HepG2 (cell line): ENCODE measurements around the gene KIF26B. TPM values are rescaled to one million over a fixed set of nuclear protein-coding genes. Genes with fewer than 3 reads are reported as not detected.

Experiments
- ATAC-seq: fragments of 200-7000 bp; cut with Tn5 transposase; 3 replicates; pipeline ENCODE4 v1.9.1; 2020; ENCODE audit warnings: mild to moderate bottlenecking, moderate library complexity
- BruUV-seq: library from RNA; stranded (reverse); fragments of 400-500 nt; replicated peaks from 2 replicates; lab custom pipeline; 2021; lab: Mats Ljungman, UMichigan
- CTCF ChIA-PET: fragments of 300-600 bp; formaldehyde crosslinking; extraction: SDS; loops from one replicate; lab custom pipeline; 2021; ENCODE audit warnings: low total read pairs, inconsistent platforms, low intra/inter-chr PET ratio; lab: Yijun Ruan, JAX
- POLR2A ChIA-PET: fragments of 350-600 bp; sonication (Branson Sonifier 250); formaldehyde crosslinking; loops from one replicate; lab custom pipeline; 2020; ENCODE audit warnings: antibody characterized with exemption, inconsistent platforms; lab: Yijun Ruan, JAX
- DNase-seq: peaks from one replicate; pipeline ENCODE4 v3.0.0-alpha.2; 2015; ENCODE audit warnings: low spot score
- FAIRE-seq: peaks from 3 replicates; lab custom pipeline; 2011; peaks lifted over from hg19 to GRCh38; lab: Jason Lieb, UNC
- H2AFZ ChIP-seq: one replicate; pipeline ENCODE4 v1.6.1; 2011; ENCODE audit warnings: low read length, inconsistent platforms
- H3K27ac ChIP-seq: fragments of 300-600 bp; 3 replicates; pipeline ENCODE4 v1.8.0; 2011; ENCODE audit warnings: mixed run types, mild to moderate bottlenecking, mixed read lengths, low read length, inconsistent platforms; ENCODE audit not compliant: insufficient read depth; ENCODE audit errors: extremely low read length
- H3K27me3 ChIP-seq, 2 experiments: fragments of 200-600 bp in 1 of 2; 2 replicates in 1 of 2; 3 replicates in 1 of 2; pipeline versions ENCODE4 v1.6.0 to v1.8.0; 2011; ENCODE audit warnings: low read length in 2 of 2, mild to moderate bottlenecking in 2 of 2, moderate library complexity in 2 of 2, inconsistent platforms in 1 of 2; ENCODE audit not compliant: insufficient read depth in 2 of 2, control insufficient read depth in 1 of 2
- H3K36me3 ChIP-seq, 2 experiments: fragments of 200-600 bp in 1 of 2; replicated peaks in 1 of 2; 2 replicates in 1 of 2; 3 replicates in 1 of 2; pipeline versions ENCODE4 v1.5.1 to v1.8.0; 2011; ENCODE audit warnings: low read length in 2 of 2, inconsistent platforms in 1 of 2; ENCODE audit not compliant: insufficient read depth in 2 of 2, control insufficient read depth in 1 of 2
- H3K4me1 ChIP-seq: 2 replicates; pipeline ENCODE4 v1.5.1; 2012; ENCODE audit warnings: low read length, inconsistent platforms; ENCODE audit not compliant: insufficient read depth
- H3K4me2 ChIP-seq: 2 replicates; pipeline ENCODE4 v1.6.0; 2011; ENCODE audit warnings: low read depth, low read length, inconsistent platforms
- H3K4me3 ChIP-seq, 3 experiments: fragments of 200-600 bp in 1 of 3; sonication (generic), shearing (Covaris generic) in 1 of 3; replicated peaks in 1 of 3; 2 replicates each; pipeline ENCODE4 v1.5.1; 2011 to 2016; ENCODE audit warnings: low read length in 3 of 3, inconsistent platforms in 2 of 3, low read depth in 2 of 3, mild to moderate bottlenecking in 2 of 3, control low read depth in 1 of 3, mixed read lengths in 1 of 3; ENCODE audit not compliant: insufficient read depth in 1 of 3
- H3K79me2 ChIP-seq: one replicate; pipeline ENCODE4 v1.6.1; 2011; ENCODE audit warnings: low read length, inconsistent platforms; ENCODE audit not compliant: insufficient read depth
- H3K9ac ChIP-seq: 2 replicates; pipeline ENCODE4 v1.6.0; 2011; ENCODE audit warnings: mild to moderate bottlenecking, low read depth, low read length, inconsistent platforms; ENCODE audit not compliant: insufficient read depth
- H3K9me3 ChIP-seq: 2 replicates; pipeline ENCODE4 v1.5.1; 2012; ENCODE audit warnings: mild to moderate bottlenecking, low read length
- H4K20me1 ChIP-seq: 2 replicates; pipeline ENCODE4 v1.6.0; 2011; ENCODE audit warnings: inconsistent platforms, mild to moderate bottlenecking, low read length, moderate library complexity; ENCODE audit not compliant: insufficient read depth
- CEBPB ChIP-seq: IDR thresholded peaks from 2 replicates; pipeline ENCODE4 v1.6.1; 2011; ENCODE audit warnings: low read depth, low read length, improper control_type of control experiment, borderline replicate concordance
- CHD2 ChIP-seq: IDR thresholded peaks from 2 replicates; pipeline ENCODE4 v1.6.1; 2011; ENCODE audit warnings: low read depth, low read length, improper control_type of control experiment
- ELF3 ChIP-seq: IDR thresholded peaks from 2 replicates; pipeline ENCODE4 v1.6.1; 2016; ENCODE audit warnings: missing genetic modification reagents, missing compliant biosample characterization
- HNF4G ChIP-seq, 2 experiments: sonication (generic) in 1 of 2; formaldehyde crosslinking in 1 of 2; IDR thresholded peaks; 2 replicates each; pipeline versions ENCODE4 v1.4.0 to v1.6.1; 2011 to 2020; ENCODE audit warnings: borderline replicate concordance in 2 of 2, low read depth in 2 of 2, mild to moderate bottlenecking in 2 of 2, low read length in 1 of 2, missing genetic modification reagents in 1 of 2, moderate library complexity in 1 of 2
- MAF1 ChIP-seq: sonication (generic); formaldehyde crosslinking; IDR thresholded peaks from 2 replicates; pipeline ENCODE4 v1.5.0; 2020; ENCODE audit warnings: missing genetic modification reagents, borderline replicate concordance
- ZNF256 ChIP-seq: sonication (generic); formaldehyde crosslinking; conservative IDR thresholded peaks from 2 replicates; pipeline ENCODE4 v1.4.0; 2020; ENCODE audit warnings: missing genetic modification reagents
- ZNF292 ChIP-seq: sonication (generic); formaldehyde crosslinking; IDR thresholded peaks from 2 replicates; pipeline ENCODE4 v1.8.1; 2022; ENCODE audit warnings: mild to moderate bottlenecking, low read depth, missing genetic modification reagents, borderline replicate concordance
- ZNF558 ChIP-seq: sonication (generic); formaldehyde crosslinking; IDR thresholded peaks from 2 replicates; pipeline ENCODE4 v1.9.0; 2022; ENCODE audit warnings: mild to moderate bottlenecking, missing genetic modification reagents, borderline replicate concordance
- ZNF883 ChIP-seq: sonication (generic); formaldehyde crosslinking; IDR thresholded peaks from 2 replicates; pipeline ENCODE4 v1.5.1; 2020; ENCODE audit warnings: mild to moderate bottlenecking, missing genetic modification reagents; ENCODE audit errors: not compliant biosample characterization
- WGBS: methylation state at CpG from one replicate; pipeline ENCODE4 v1.1.6; 2017; ENCODE audit warnings: low lambda C conversion rate; 5-methylcytosine and 5-hydroxymethylcytosine counted together
- in situ Hi-C: cut with HindIII; loops from 2 replicates; pipeline ENCODE4 v1.10.0; 2017; ENCODE audit warnings: low pct_unique_long_range_greater_than_20kb; ENCODE audit not compliant: extremely low pct_ligation_motif_present
- intact Hi-C: fragments of 100-400 bp; cut with micrococcal nuclease; formaldehyde crosslinking; loops from one replicate; pipeline ENCODE4 v1.10.0; 2022; ENCODE audit not compliant: unreplicated experiment
- polyA plus RNA-seq, 8 experiments: library from polyadenylated mRNA; depleted of rRNA in 3 of 8; stranded (reverse) in 7 of 8; unstranded in 1 of 8; fragments of >200 nt; fragmentation: Illumina TruSeq in 4 of 8; extraction: Trizol in 4 of 8; gene quantifications; 2 replicates each; pipeline versions ENCODE4 v1.2.1 to v1.2.3, GENCODE V29; 2011 to 2016; ENCODE audit warnings: low read depth in 4 of 8, missing spikeins in 1 of 8, mixed read lengths in 1 of 8; ENCODE audit not compliant: insufficient read depth in 1 of 8
- total RNA-seq, 5 experiments: library from RNA; depleted of rRNA; stranded (reverse); fragments of >200 nt; fragmentation: Illumina TruSeq; extraction: Trizol; gene quantifications; 2 replicates each; pipeline ENCODE4 v1.2.3, GENCODE V29; 2016; ENCODE audit warnings: low read depth in 1 of 5
- TF ChIP-seq, protein P1 (sequence below): sonication (generic); formaldehyde crosslinking; IDR thresholded peaks from 2 replicates; pipeline ENCODE4 v1.5.1; 2020; ENCODE audit warnings: mild to moderate bottlenecking, missing genetic modification reagents, borderline replicate concordance

The KIF26B gene
- total and polyA plus RNA-seq, 2 of the 13 experiments (the other 11 are each of a cell fraction or from before 2014, with no cell fraction given) = 0.08 to 0.09 TPM

- ChIA-PET POLR2A (no interaction called here), CTCF (no interaction called here)
- no TSS peak for BruUV-seq
- H3K79me2 ChIP-seq = no peaks in the 10 kb centered on the region
- no peak overlapping the region; a peak in 1 of 6 replicates for H3K4me3 ChIP-seq
- FAIRE-seq = no peak
- peak; percentile 43 for DNase-seq
- WGBS = 14% methylated on average over 4 of the region's 5 CpGs
- intact Hi-C loops (no loop called here), in situ Hi-C loops (no loop called here)
- H3K36me3 ChIP-seq = no peaks in the 10 kb centered on the region
- H3K27me3 ChIP-seq = no peaks in the 10 kb centered on the region; a peak in 3 of 5 replicates
- 0 out of 2 replicates have a peak overlapping the region, but pooled peaks have one; percentile 4 for H3K9ac ChIP-seq
- no peak overlapping the region for H3K27ac ChIP-seq
- ATAC-seq = peak; percentile 72
- H3K9me3 ChIP-seq = no peaks in the 10 kb centered on the region
- no peak overlapping the region for H2AFZ ChIP-seq
- peak overlapping the region; percentile 52 for H3K4me2 ChIP-seq
- no peaks in the 10 kb centered on the region for H4K20me1 ChIP-seq
- H3K4me1 ChIP-seq = peaks cover 16% of the 10 kb centered on the region
- TF ChIP-seq ZNF256 (no peak), ZNF292 (CRISPR knock-in tag) (no peak), ELF3 (peak; percentile 34; the same call in 1 of the 2 replicates), MAF1 (no peak), CHD2 (no peak), CEBPB (no peak), ZNF883 (CRISPR knock-in tag) (no peak), ZNF558 (no peak), HNF4G (IDR thresholded peaks at IDR 0.05; ENCODE audit: borderline replicate concordance, low read depth, low read length) (peak; percentile 48; the same call in 1 of the 2 replicates), HNF4G (CRISPR knock-in tag; IDR thresholded peaks at IDR 0.05; ENCODE audit: borderline replicate concordance, low read depth) (no peak)
- TF ChIP-seq, protein P1, sequence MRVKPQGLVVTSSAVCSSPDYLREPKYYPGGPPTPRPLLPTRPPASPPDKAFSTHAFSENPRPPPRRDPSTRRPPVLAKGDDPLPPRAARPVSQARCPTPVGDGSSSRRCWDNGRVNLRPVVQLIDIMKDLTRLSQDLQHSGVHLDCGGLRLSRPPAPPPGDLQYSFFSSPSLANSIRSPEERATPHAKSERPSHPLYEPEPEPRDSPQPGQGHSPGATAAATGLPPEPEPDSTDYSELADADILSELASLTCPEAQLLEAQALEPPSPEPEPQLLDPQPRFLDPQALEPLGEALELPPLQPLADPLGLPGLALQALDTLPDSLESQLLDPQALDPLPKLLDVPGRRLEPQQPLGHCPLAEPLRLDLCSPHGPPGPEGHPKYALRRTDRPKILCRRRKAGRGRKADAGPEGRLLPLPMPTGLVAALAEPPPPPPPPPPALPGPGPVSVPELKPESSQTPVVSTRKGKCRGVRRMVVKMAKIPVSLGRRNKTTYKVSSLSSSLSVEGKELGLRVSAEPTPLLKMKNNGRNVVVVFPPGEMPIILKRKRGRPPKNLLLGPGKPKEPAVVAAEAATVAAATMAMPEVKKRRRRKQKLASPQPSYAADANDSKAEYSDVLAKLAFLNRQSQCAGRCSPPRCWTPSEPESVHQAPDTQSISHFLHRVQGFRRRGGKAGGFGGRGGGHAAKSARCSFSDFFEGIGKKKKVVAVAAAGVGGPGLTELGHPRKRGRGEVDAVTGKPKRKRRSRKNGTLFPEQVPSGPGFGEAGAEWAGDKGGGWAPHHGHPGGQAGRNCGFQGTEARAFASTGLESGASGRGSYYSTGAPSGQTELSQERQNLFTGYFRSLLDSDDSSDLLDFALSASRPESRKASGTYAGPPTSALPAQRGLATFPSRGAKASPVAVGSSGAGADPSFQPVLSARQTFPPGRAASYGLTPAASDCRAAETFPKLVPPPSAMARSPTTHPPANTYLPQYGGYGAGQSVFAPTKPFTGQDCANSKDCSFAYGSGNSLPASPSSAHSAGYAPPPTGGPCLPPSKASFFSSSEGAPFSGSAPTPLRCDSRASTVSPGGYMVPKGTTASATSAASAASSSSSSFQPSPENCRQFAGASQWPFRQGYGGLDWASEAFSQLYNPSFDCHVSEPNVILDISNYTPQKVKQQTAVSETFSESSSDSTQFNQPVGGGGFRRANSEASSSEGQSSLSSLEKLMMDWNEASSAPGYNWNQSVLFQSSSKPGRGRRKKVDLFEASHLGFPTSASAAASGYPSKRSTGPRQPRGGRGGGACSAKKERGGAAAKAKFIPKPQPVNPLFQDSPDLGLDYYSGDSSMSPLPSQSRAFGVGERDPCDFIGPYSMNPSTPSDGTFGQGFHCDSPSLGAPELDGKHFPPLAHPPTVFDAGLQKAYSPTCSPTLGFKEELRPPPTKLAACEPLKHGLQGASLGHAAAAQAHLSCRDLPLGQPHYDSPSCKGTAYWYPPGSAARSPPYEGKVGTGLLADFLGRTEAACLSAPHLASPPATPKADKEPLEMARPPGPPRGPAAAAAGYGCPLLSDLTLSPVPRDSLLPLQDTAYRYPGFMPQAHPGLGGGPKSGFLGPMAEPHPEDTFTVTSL (CRISPR knock-in tag) = no peak
Observed at GRCh38 chr1:245558069-245558468, 403.3 kb downstream of the KIF26B start.
